Islet of Langerhans (tissue), 1 donor: ENCODE measurements around the gene GARRE1.
"Not testable (repeated sequence)": the region's sequence is repeated elsewhere in the genome, so short reads cannot be mapped to it uniquely, and the experiment has no call there.

Experiments
- FAIRE-seq: peaks from one replicate; lab custom pipeline; 2011; peaks lifted over from hg19 to GRCh38; lab: Jason Lieb, UNC

Gene GARRE1

GRCh38 chr19:34259367-34260095, 5.2 kb downstream of the GARRE1 start:
- no peak for FAIRE-seq

DNA sequence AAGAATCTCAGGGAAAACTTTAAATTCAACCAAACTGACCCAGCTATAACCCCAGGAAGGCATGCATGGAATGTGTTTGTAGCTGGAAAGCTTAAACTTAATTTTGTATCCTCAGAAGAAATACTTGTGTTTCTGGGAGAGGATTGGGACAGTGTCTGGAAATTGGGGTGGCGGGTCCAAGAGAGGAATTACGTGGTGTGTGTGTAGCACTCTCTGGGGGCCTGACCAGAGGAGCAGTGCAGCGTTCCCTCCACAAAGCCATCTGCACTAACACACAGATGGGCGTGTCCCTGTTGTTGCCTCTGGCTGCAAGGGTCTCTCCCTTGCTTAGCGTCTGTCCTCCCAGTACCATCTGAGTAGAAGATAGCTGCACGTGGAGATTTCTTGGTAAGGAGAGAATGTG, 6.4 kb downstream of the GARRE1 start:
- no peak for FAIRE-seq

DNA sequence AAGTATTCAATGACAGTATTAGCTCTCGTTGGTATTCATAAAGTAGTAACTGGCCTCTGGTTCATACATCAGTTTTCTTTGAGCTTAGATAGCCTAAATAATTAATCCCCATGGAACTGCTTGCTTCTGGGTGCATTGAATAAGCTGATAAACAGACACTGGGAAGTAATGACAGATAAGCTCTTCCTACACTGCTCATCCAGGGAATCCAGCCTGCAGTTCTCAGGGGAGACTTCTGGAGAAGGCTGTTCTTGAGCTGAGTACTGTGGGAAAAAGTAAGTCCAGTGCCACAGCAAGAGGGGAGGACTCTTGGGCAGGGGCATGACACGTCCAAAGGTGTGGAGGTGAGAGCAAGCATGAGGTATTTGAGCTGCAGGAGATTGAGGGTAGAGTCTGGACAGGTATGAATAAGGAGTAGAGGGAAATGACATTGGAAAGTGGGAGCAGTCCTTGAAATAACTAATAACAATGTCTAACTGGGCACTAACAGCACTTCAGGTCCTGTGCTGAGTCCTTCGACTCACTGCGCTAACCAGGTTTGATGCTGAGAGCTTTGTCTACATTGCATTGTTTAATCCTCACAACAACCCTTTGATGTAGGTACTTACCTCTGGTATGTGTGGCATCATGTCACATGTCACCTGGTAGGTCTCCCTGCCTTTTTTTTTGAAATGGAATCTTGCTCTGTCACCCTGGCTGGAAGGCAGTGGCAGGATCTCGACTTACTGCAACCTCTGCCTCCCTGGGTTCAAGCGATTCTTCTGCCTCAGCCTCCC, 7.2 kb downstream of the GARRE1 start:
- no peak for FAIRE-seq

DNA sequence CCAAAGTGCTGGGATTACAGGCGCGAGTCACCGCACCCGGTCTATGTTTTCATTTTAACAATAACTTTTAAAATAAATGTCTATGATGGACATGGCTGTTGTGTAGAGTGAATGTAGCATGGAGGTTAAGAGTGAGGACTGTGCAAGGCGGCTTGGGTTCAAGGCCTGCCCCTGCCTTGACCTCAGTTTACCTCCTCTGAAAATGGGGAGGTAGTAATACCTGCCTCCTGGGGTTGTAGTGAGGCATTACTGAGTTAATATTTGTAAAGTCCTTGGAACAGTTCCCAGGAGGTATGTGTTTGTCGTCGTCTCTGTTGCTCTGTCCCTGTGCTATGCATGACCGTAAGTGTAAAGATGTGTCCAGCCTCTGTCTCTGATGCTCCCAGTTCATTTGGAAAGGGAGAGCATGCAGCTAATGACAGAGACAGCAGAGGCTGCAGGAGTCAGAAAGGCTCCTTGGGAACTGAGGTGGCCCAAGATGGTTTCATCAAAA, 9.4 kb downstream of the GARRE1 start:
- no peak for FAIRE-seq

GRCh38 chr19:34265221-34265650, 10.9 kb downstream of the GARRE1 start:
- no peak for FAIRE-seq

- no peak for FAIRE-seq
Observed at GRCh38 chr19:34269081-34269480, 14.7 kb downstream of the GARRE1 start.

DNA sequence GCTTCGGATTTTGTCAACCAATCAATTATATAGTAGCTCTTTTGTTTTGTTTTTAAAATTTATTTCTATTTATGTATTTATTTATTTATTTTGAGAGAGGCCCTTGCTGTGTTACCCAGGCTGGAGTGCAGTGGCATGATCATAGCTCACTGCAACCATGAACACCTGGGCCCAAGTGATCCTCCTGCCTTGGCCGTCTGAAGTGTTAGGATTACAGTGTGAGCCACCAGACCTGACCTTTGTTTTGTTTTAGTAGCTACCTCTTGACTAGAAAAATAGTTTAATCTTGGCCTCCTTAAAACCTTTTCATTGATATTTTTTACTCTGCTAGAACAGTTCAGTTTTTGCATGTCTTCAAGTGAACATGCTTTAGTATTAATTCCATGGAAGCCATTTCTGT, 15.1 kb downstream of the GARRE1 start:
- no peak for FAIRE-seq

DNA sequence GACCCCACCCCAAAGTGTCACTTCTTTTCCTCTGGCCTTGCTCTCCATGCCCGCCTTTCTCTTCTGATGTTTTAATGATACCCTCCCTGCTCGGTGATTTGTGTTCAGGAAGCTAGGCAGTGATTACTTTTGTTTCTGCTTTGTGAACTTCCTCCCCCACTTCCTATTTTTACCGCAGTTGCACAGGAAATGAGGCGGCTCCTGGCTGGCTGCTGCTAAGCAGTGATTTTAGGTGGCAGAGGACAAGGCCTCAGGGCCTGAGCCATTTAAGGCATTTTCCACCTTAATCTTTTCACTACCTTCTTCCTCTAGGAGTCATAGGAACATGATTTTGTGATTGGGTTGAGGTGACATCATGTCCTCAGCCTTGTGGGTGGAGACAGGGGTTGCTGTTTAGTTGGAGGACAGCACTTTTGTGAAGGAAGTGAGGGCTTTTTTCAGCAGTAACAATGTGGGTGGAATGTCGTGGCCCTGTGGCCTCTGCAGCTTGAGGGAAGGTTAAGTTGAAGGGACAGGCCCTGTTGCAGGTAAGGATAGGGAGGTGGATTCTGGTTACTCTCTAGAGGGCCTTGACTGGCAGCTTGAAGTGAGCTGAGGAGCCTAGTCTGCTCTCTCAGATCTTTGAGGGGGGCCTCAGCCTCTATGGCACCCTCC, 15.7 kb downstream of the GARRE1 start:
- no peak for FAIRE-seq

- FAIRE-seq: no peak
Observed at GRCh38 chr19:34273121-34273520, 18.8 kb downstream of the GARRE1 start.

GRCh38 chr19:34274284-34274826, 20.0 kb downstream of the GARRE1 start:
- FAIRE-seq: no peak

DNA sequence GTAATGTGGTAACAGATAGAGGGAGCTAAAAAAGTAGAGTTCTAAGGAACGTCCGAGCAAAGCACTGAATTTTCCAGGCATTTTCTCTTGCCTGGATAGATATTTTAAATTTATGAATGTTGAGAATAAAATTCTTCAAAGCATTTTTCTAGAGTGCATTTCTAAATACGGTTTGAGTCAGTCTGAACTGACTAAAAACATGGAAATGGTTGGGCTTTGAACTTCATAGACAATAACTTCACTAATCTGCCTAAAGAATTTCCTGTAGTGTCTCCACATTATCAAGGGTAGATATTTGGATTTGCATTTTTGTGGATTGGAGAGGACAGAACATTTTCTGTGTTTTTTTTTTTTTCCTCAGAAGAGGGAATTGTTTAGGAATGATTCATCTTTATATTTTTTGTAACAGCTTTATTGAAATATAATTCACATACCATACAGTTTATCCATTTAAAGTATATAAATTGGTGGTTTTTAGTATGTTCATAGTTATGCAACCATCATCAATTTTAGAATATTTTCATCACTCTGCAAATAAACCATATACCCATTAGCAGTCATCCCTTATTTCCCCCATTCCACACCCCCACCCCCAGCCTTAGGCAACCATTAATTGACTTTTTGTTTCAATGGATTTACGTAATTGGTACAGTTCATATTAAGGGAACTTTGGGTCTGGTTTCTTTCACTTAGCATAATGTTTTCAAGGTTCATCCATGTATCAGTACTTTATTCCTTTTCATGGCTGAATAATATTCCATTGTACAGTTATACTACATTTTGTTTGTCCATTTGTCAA, 20.7 kb downstream of the GARRE1 start:
- no peak for FAIRE-seq

DNA sequence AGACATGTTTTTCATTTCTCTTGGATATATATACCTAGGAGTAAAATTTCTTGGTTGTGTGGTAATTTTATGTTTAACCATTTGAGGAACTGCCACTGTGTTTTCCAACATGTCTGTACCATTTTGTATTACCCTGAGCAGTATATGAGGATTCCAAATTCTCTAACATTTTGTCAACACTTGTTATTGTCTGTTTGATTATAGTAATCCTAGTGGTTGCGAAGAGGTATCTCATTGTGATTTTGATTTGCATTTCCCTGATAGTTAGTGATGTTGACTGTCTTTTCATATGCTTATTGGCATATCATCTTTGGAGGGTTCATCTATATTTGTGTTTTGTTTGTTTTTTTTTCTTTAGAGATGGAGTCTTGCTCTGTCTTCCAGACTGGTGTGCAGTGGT, 21.4 kb downstream of the GARRE1 start:
- no peak for FAIRE-seq

DNA sequence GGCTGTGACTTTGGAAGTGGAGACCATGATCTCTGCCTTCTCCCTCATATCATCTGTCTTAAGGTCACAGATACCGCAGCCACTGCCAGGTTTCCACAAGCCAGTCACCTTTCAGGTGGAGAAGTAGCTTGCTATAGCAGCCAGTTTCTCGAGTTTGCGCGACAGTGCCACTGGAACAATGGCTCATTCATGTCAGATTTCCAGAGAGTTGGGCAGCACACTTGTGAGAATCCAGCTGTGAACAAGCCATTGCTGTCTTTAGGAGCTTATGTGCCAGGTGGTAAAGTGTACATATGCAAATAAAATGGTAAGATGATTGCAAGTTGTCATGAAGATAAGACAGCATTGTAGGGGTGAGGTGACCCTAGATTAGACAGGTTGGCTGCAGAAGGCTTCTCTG, 22.3 kb downstream of the GARRE1 start:
- FAIRE-seq: no peak

DNA sequence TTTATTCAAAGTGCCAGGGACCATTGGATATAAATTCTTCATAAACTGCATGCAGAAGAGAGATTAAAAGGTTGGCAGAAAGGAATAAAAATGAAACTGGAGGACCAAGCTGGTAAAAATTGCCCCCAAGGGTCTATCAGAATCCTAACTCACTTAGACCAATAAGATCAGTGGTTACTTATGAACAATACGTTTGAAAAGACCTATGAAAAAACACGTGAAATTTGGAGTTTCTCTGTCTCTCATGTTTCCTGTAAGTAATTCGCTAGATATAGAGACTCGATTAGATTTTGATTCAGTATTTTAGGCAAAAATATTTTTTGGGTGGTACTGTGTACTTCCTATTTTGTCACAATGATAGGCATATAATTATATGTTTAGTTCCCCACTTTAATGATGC, 22.9 kb downstream of the GARRE1 start:
- no peak for FAIRE-seq

DNA sequence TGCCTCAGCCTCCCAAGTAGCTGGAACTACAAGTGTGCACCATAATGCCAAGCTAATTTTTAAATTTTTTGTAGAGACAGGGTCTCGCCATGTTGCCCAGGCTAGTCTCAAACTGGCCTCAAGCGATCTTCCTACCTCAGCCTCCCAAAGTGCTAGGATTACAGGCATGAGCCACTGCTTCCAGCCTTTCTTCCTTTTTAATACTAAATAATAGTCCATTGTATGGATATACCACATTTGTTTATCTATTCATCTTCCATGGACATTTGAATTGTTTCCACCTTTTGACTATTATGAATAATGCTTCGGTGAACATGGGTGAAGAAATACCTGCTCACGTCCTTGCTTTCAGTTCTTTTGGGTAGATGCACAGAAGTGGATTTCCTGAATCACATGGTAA, 24.4 kb downstream of the GARRE1 start:
- no peak for FAIRE-seq

DNA sequence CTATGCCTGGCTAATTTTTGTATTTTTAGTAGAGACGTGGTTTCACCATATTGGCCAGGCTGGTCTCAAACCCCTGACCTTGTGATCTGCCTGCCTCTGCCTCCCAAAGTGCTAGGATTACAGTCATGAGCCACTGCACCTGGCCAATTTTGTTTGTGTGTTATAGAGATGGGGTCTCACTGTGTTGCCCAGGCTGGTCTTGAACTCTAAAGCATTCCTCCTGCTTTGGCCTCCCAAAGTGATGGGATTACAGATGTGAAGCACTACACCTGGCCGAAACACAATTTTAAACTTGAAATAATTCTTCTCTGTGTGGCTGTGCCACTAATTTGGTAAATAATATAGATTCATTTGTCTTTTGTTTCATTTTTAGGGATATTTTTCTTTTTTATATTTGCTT, 27.1 kb downstream of the GARRE1 start:
- not testable (repeated sequence) for FAIRE-seq

GRCh38 chr19:34282611-34283519, 28.5 kb downstream of the GARRE1 start:
- no peak for FAIRE-seq

- no peak for FAIRE-seq
Observed at GRCh38 chr19:34284505-34284904, 30.2 kb downstream of the GARRE1 start.

DNA sequence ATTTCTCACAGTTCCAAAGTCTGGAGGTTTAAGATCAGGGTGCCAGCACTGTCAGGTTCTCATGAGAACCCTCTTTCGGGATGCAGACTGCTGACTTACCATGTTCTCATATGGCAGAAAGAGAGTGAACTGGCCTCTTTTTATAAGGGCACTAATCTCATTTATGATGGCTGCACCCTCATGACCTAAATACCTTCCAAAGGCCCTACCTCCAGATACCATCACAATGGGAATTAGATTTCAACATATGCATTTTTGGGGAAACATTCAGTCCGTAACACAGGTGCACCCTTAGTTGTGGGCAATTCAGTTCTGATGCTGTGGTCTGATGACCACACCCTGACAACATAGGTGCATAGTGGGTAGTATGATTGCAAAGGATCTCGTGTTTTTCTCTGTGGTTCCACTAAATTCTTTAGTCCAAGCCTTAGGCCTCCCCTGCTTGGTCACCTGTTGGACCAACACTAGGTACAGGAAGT, 33.3 kb downstream of the GARRE1 start:
- FAIRE-seq: no peak

DNA sequence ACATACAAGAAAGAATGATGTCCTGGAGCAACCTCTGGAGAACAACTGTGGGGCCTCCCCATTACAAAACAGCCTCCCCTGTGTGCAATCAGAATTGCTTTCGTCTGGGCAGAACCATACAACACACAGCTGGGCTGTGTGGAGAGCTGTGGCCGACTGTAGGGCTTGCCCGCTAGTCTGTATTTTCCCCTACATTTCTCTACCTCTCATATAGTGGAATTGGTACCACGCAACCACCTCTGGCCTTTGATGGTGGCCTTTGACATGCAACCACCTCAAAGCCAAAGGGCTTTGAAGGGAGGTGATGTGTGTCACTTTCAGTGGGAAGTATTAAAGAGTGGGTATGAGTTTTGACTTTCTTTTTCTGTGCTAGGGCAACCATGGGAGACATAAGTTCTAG, 34.0 kb downstream of the GARRE1 start:
- no peak for FAIRE-seq

DNA sequence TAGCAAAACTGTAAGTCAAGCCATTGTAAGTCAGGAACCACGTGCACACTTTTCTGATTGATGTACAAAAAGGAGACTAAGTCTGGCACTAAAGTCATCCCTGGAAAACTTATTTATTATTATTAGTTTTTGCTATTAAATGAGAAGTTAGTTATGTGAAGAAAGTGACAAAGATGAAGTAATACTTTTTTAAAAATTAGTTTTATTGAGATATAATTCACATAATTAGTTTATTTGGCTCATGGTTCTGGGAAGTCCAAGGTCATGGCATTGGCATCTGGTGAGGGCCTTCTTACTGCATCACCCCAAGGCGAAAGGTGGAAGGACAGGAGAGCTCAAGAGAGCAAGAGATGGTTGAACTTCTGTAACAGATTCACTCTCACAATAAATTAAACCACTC, 36.9 kb downstream of the GARRE1 start:
- FAIRE-seq: no peak
